Nephron progenitor cell (in vitro differentiated cells): ENCODE measurements around the gene ARHGAP9.
A peak's percentile ranks its signal among the peaks of the same experiment; 100 is the strongest.
"Not testable (repeated sequence)": the region's sequence is repeated elsewhere in the genome, so short reads cannot be mapped to it uniquely, and the experiment has no call there.

Experiments
- DNase-seq: peaks from one replicate; pipeline ENCODE4 v3.0.0; 2021
- H3K27ac Mint-ChIP-seq: 2 replicates; pipeline ENCODE4 v1.8.0; 2021; ENCODE audit warnings: mild to moderate bottlenecking, moderate library complexity, mixed read lengths
- H3K27me3 Mint-ChIP-seq: 2 replicates; pipeline ENCODE4 v1.8.0; 2021; ENCODE audit warnings: mild to moderate bottlenecking, low read depth, mixed read lengths; ENCODE audit not compliant: poor library complexity
- H3K36me3 Mint-ChIP-seq: 2 replicates; pipeline ENCODE4 v1.8.0; 2021; ENCODE audit warnings: low read depth, mixed read lengths
- H3K4me1 Mint-ChIP-seq: 2 replicates; pipeline ENCODE4 v1.8.0; 2021; ENCODE audit warnings: mixed read lengths
- H3K4me3 Mint-ChIP-seq: 2 replicates; pipeline ENCODE4 v1.8.0; 2021; ENCODE audit warnings: mild to moderate bottlenecking, moderate library complexity, mixed read lengths
- H3K9me3 Mint-ChIP-seq: 2 replicates; pipeline ENCODE4 v1.8.0; 2021; ENCODE audit warnings: mild to moderate bottlenecking, moderate library complexity, mixed read lengths
- CTCF ChIP-seq: fragments of 200-600 bp; sonication (generic); IDR thresholded peaks from 2 replicates; pipeline ENCODE4 v1.5.0; 2021; ENCODE audit warnings: antibody characterized with exemption

Gene ARHGAP9

GRCh38 chr12:57514720-57515407, 35.2 kb upstream of the ARHGAP9 start:
- Mint-ChIP-seq H3K27me3 (no peaks in the 10 kb centered on the region), H3K36me3 (peaks cover 81% of the 10 kb centered on the region), H3K4me1 (peaks cover 28% of the 10 kb centered on the region), H3K4me3 (no peak overlapping the region), H3K9me3 (no peaks in the 10 kb centered on the region), H3K27ac (no peak overlapping the region)
- no peak for DNase-seq
- TF ChIP-seq CTCF = no peak

GRCh38 chr12:57514246-57514645, 34.6 kb upstream of the ARHGAP9 start:
- H3K36me3 Mint-ChIP-seq = peaks cover 85% of the 10 kb centered on the region
- peak overlapping the region; percentile 45 for H3K27ac Mint-ChIP-seq
- not testable (repeated sequence) for DNase-seq, H3K9me3 Mint-ChIP-seq, H3K4me3 Mint-ChIP-seq, H3K27me3 Mint-ChIP-seq
- peaks cover 23% of the 10 kb centered on the region for H3K4me1 Mint-ChIP-seq

- not testable (repeated sequence) for H3K27me3 Mint-ChIP-seq, H3K4me3 Mint-ChIP-seq, H3K27ac Mint-ChIP-seq, DNase-seq
- peaks cover 85% of the 10 kb centered on the region for H3K36me3 Mint-ChIP-seq
- H3K4me1 Mint-ChIP-seq = peaks cover 17% of the 10 kb centered on the region
- H3K9me3 Mint-ChIP-seq = peaks cover 12% of the 10 kb centered on the region
Measured at GRCh38 chr12:57513677-57514076, 34.0 kb upstream of the ARHGAP9 start.

- Mint-ChIP-seq H3K4me3 (no peak overlapping the region), H3K9me3 (peaks cover 15% of the 10 kb centered on the region), H3K36me3 (peaks cover 85% of the 10 kb centered on the region), H3K27ac (no peak overlapping the region), H3K27me3 (no peaks in the 10 kb centered on the region), H3K4me1 (peaks cover 13% of the 10 kb centered on the region)
- no peak for DNase-seq
- TF ChIP-seq CTCF = no peak
Measured at GRCh38 chr12:57513266-57513665, 33.6 kb upstream of the ARHGAP9 start.

GRCh38 chr12:57512665-57513064, 33.0 kb upstream of the ARHGAP9 start:
- Mint-ChIP-seq H3K4me3 (no peak overlapping the region), H3K4me1 (peaks cover 7% of the 10 kb centered on the region), H3K36me3 (peaks cover 84% of the 10 kb centered on the region)

GRCh38 chr12:57511588-57512325, 32.1 kb upstream of the ARHGAP9 start:
- H3K9me3 Mint-ChIP-seq = peaks cover 19% of the 10 kb centered on the region
- H3K4me3 Mint-ChIP-seq = no peak overlapping the region
- DNase-seq = no peak
- no peaks in the 10 kb centered on the region for H3K4me1 Mint-ChIP-seq
- TF ChIP-seq CTCF = no peak
- peaks cover 76% of the 10 kb centered on the region for H3K36me3 Mint-ChIP-seq
- peak overlapping the region; percentile 49 for H3K27ac Mint-ChIP-seq
- H3K27me3 Mint-ChIP-seq = no peaks in the 10 kb centered on the region

More at GRCh38 chr12:57512665-57513064, 33.0 kb upstream of the ARHGAP9 start:
- no peak overlapping the region for H3K27ac Mint-ChIP-seq
- DNase-seq = no peak
- TF ChIP-seq CTCF = no peak
- H3K27me3 Mint-ChIP-seq = no peaks in the 10 kb centered on the region
- peaks cover 19% of the 10 kb centered on the region for H3K9me3 Mint-ChIP-seq

GRCh38 chr12:57511161-57511560, 31.5 kb upstream of the ARHGAP9 start:
- DNase-seq = no peak
- peaks cover 24% of the 10 kb centered on the region for H3K9me3 Mint-ChIP-seq
- H3K4me1 Mint-ChIP-seq = no peaks in the 10 kb centered on the region
- H3K4me3 Mint-ChIP-seq = no peak overlapping the region
- H3K27ac Mint-ChIP-seq = no peak overlapping the region
- peaks cover 76% of the 10 kb centered on the region for H3K36me3 Mint-ChIP-seq
- no peaks in the 10 kb centered on the region for H3K27me3 Mint-ChIP-seq
- no peak for TF ChIP-seq CTCF

GRCh38 chr12:57507796-57508195, 28.1 kb upstream of the ARHGAP9 start:
- H3K27me3 Mint-ChIP-seq, H3K27ac Mint-ChIP-seq, H3K4me1 Mint-ChIP-seq, H3K4me3 Mint-ChIP-seq, DNase-seq: not testable (repeated sequence)
- peaks cover 29% of the 10 kb centered on the region for H3K9me3 Mint-ChIP-seq
- peaks cover 80% of the 10 kb centered on the region for H3K36me3 Mint-ChIP-seq

- not testable (repeated sequence) for H3K27me3 Mint-ChIP-seq, H3K27ac Mint-ChIP-seq, H3K4me3 Mint-ChIP-seq, DNase-seq, H3K4me1 Mint-ChIP-seq
- Mint-ChIP-seq H3K9me3 (peaks cover 29% of the 10 kb centered on the region), H3K36me3 (peaks cover 78% of the 10 kb centered on the region)
Measured at GRCh38 chr12:57506541-57506940, 26.9 kb upstream of the ARHGAP9 start.
